C4-2B (cell line): ENCODE results near the gene FAAP100.

Experiments used
- CTCF ChIP-seq: fragments of 450-650 bp; conservative IDR thresholded peaks from 2 replicates; pipeline ENCODE4 v1.5.1; 2017; ENCODE audit warnings: mild to moderate bottlenecking
- ZFX ChIP-seq: fragments of 450-650 bp; IDR thresholded peaks from 2 replicates; pipeline ENCODE4 v1.6.1; 2017

DNA sequence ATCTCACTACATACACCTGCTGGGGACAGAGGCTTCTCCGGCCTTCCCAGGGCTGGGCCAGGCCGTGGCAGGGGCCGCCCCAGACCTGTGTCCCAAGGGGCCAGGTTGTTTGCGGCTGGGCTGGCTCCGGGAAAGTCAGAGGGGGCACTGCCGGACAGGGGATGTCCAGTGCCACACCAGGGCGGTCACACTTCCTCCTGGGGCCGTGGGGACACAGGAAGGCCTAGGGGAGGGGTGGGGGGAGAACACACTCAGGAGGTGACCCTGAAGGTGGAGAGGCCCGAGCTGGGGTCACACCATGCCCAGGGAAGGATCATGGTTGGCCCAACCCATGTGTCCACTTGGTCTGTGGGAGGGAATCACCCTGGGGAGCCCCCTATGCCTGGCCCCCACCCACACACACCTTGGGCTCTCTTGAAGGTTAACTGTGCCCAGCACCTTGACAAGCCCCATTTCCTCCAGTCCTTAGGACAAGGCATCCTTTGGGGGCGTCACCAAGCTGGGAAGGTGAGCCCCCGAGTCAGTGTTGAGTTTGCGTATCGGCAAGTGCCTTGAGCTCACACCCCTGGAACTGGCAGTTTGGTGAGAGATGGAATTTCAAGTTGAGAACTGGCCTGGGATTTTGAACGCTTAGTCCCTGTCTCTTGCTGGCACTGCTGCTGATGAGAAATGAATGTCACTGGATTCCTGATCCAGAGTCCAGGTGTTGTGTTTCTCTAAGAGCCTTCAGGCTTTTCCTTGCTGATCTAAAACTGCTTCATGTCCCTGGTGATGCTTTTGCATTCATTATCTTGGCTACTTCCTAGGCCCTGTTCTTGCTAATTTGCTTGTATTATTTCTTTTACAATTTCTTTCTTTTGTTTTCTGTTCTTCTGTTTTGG is 31.9 kb downstream of the FAAP100 start:
- TF ChIP-seq CTCF (no peak), ZFX (no peak)
